Natural killer cell (primary cell): Measurements from ENCODE around the gene BICRA. TPM values are rescaled to one million over a fixed set of nuclear protein-coding genes. Genes with fewer than 3 reads are reported as not detected.

Source experiments
- ATAC-seq, 3 donors: fragments of 150-1000 bp in 2 of 3; fragments of 200-7000 bp in 1 of 3; cut with Tn5 transposase; 1 replicate in 1 of 3; 2 replicates in 2 of 3; pipeline ENCODE4 v1.10.0; 2021; ENCODE audit warnings: mild to moderate bottlenecking in 2 of 3, moderate library complexity in 2 of 3
- DNase-seq, 2 donors: peaks; one replicate each; pipeline versions ENCODE4 v3.0.0 to v3.0.0-alpha.2; 2013 to 2021; ENCODE audit warnings: mixed read lengths in 1 of 2
- H3K27ac ChIP-seq: one replicate; pipeline ENCODE4 v1.5.1; 2013; ENCODE audit warnings: mild to moderate bottlenecking, low read length
- H3K27me3 ChIP-seq: one replicate; pipeline ENCODE4 v1.6.1; 2013; ENCODE audit warnings: low read length; ENCODE audit not compliant: control insufficient read depth, insufficient read depth
- H3K36me3 ChIP-seq: one replicate; pipeline ENCODE4 v1.6.1; 2013; ENCODE audit warnings: low read length; ENCODE audit not compliant: control insufficient read depth, insufficient read depth
- H3K4me1 ChIP-seq: one replicate; pipeline ENCODE4 v1.6.1; 2013; ENCODE audit warnings: low read length; ENCODE audit not compliant: control insufficient read depth, insufficient read depth
- H3K4me3 ChIP-seq: one replicate; pipeline ENCODE4 v1.5.1; 2013; ENCODE audit warnings: low read length
- H3K9me3 ChIP-seq: one replicate; pipeline ENCODE4 v1.6.1; 2013; ENCODE audit warnings: low read length; ENCODE audit not compliant: control insufficient read depth, insufficient read depth
- H3K27ac Mint-ChIP-seq, 2 donors: one replicate each; pipeline ENCODE4 v1.8.0; 2022; ENCODE audit warnings: mild to moderate bottlenecking in 2 of 2, mixed read lengths in 2 of 2, moderate library complexity in 1 of 2
- H3K27me3 Mint-ChIP-seq, 2 donors: one replicate each; pipeline ENCODE4 v1.8.0; 2022; ENCODE audit warnings: low read depth in 2 of 2, mixed read lengths in 2 of 2
- H3K36me3 Mint-ChIP-seq: one replicate; pipeline ENCODE4 v1.8.0; 2022; ENCODE audit warnings: mixed read lengths
- H3K4me1 Mint-ChIP-seq, 2 donors: one replicate each; pipeline ENCODE4 v1.8.0; 2022; ENCODE audit warnings: mixed read lengths in 2 of 2
- H3K4me3 Mint-ChIP-seq: one replicate; pipeline ENCODE4 v1.8.0; 2022; ENCODE audit warnings: mild to moderate bottlenecking, moderate library complexity, mixed read lengths
- H3K9me3 Mint-ChIP-seq, 2 donors: one replicate each; pipeline ENCODE4 v1.8.0; 2022; ENCODE audit warnings: mixed read lengths in 2 of 2
- WGBS: methylation state at CpG from one replicate; pipeline ENCODE4 v1.1.7; 2013; ENCODE audit warnings: missing lambda C conversion rate; ENCODE audit not compliant: insufficient coverage; 5-methylcytosine and 5-hydroxymethylcytosine counted together
- intact Hi-C: fragments of 100-400 bp; cut with micrococcal nuclease; formaldehyde crosslinking; loops from one replicate; pipeline ENCODE4 v1.14.2; 2022
- total RNA-seq, 4 donors: library from RNA; stranded (reverse); fragments of 120-200 nt in 1 of 4; gene quantifications; one replicate each; pipeline versions ENCODE4 v1.2.3 to v1.2.4, GENCODE V29; 2013 to 2022
- TF ChIP-seq, protein P1 (sequence below): fragments of 200-600 bp; IDR thresholded peaks from one replicate; pipeline ENCODE4 v1.8.0; 2022; ENCODE audit warnings: antibody characterized with exemption

Gene BICRA
- total RNA-seq, 3 donors from 2014 or later (not counting 1 experiment from before 2014, with no cell fraction given) = 31.9 to 37.4 (median 34.1) TPM

DNA sequence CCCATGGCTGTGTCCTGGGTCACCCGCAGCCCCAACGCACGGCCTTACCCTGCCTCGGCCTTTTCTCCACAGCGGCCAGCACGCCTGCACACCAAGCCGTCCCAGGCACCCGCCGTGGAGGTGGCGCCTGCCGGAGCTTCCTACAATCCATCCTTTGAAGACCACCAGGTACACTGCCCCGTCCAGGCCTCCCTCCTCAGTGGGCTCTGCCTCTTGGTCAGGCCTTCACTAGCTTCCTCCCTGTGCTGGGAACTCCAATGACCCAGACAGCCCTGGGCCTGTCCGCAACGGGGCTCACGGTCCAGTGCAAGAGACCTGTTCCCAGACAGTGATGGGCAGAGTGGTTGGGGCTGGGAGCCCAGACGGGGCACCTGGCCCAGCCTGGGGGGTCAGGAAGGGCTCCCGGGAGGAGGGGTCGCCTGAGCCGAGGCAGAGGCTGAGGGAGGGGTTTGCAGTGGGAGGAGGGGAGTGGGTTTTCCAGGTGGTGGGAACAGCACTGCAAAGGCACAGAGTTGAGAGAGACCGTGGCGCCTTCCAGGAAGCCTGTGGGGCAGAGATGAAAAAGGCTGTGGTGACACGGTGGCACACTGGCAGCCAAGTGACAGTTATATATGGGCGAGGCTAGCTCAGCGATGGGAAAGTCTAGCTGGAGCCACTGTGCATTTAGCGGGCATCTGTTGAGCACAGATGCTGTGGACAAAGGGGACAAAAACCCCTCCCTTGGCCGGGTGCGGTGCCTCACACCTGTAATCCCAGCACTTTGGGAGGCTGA is 143.7 kb downstream of the BICRA start:
- Mint-ChIP-seq H3K4me1 (peaks cover 11 to 20% of the 10 kb centered on the region in 2 donors), H3K27me3 (no peaks in the 10 kb centered on the region), H3K4me3 (no peak overlapping the region), H3K36me3 (no peaks in the 10 kb centered on the region), H3K9me3 (no peaks in the 10 kb centered on the region), H3K27ac (peak overlapping the region in 1 of 2 donors; percentile 36)
- intact Hi-C loops = no loop called here
- DNase-seq = peak in 1 of 2 donors; percentile 40
- 71% methylated on average over 27 of the region's 27 CpGs for WGBS
- Histone ChIP-seq H3K4me1 (peaks cover 9% of the 10 kb centered on the region), H3K27ac (no peak overlapping the region), H3K36me3 (peaks cover 86% of the 10 kb centered on the region), H3K4me3 (no peak overlapping the region), H3K27me3 (no peaks in the 10 kb centered on the region), H3K9me3 (no peaks in the 10 kb centered on the region)
- TF ChIP-seq, protein P1, sequence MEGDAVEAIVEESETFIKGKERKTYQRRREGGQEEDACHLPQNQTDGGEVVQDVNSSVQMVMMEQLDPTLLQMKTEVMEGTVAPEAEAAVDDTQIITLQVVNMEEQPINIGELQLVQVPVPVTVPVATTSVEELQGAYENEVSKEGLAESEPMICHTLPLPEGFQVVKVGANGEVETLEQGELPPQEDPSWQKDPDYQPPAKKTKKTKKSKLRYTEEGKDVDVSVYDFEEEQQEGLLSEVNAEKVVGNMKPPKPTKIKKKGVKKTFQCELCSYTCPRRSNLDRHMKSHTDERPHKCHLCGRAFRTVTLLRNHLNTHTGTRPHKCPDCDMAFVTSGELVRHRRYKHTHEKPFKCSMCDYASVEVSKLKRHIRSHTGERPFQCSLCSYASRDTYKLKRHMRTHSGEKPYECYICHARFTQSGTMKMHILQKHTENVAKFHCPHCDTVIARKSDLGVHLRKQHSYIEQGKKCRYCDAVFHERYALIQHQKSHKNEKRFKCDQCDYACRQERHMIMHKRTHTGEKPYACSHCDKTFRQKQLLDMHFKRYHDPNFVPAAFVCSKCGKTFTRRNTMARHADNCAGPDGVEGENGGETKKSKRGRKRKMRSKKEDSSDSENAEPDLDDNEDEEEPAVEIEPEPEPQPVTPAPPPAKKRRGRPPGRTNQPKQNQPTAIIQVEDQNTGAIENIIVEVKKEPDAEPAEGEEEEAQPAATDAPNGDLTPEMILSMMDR = no peak
- ATAC-seq = no peak

Other genes starting within 250 kb of the BICRA start
- not detected for gene MEIS3, start 189.6 kb upstream of the BICRA start, total RNA-seq
- under 1 TPM in 1 of 3 donors, not detected in 2; 0.20 TPM for gene SLC8A2, start 137.2 kb upstream of the BICRA start, total RNA-seq
- gene KPTN, start 124.9 kb upstream of the BICRA start, total RNA-seq = 1 to 10 TPM; 3.0 to 4.2 (median 3.6) TPM
- 100 to 1,000 TPM; 192 to 215 (median 192) TPM for gene NAPA, start 94.1 kb upstream of the BICRA start, total RNA-seq
- 1 to 10 TPM; 1.5 to 2.0 (median 1.5) TPM for gene ZNF541, start 36.0 kb upstream of the BICRA start, total RNA-seq
- under 1 TPM; 0.09 to 0.40 (median 0.12) TPM for gene EHD2, start 104.3 kb downstream of the BICRA start, total RNA-seq
- 100 to 1,000 TPM; 416 to 445 (median 428) TPM for gene NOP53, start 136.4 kb downstream of the BICRA start, total RNA-seq
- gene SELENOW, start 169.6 kb downstream of the BICRA start, total RNA-seq = 100 to 1,000 TPM in 1 of 3 donors, 10 to 100 TPM in 2; 90.5 to 104 (median 97.2) TPM
- gene TPRX1, start 195.4 kb downstream of the BICRA start, total RNA-seq = not detected
- not detected for gene CRX, start 212.8 kb downstream of the BICRA start, total RNA-seq